Measurements from ENCODE around the gene CMIP.

CMIP gene

DNA sequence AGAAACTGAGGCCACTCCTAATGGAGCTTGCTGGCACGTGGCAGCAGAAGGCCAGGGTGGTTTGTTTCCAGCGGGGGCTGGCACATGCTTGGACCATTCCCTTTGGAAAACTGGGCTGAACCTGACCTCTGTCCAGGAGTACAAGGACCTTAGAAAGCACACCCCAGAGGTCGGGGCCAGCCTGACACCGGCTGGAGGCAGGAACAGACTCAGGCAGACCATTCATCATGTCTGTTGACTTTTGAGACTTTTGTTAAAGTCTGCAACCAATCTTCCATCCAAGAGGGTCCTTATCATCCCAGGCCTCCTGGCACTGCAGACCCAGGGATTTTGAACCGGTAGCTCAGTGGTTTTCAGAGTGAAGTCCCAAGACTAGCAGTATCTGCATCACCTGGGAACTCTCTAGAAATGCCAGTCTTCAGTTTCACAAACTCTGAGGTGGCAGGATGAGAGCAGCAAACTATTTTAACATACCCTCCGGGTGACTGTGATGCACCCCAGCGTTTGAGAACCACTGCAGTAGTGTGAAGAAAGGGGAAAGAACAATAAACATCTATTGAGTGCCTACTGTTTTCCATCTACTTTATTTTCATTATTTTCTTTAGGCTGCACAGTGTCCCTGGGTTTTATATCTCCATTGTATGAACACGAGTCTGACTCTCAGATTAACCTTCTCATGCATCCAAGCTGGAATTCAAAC, 189.2 kb downstream of the CMIP start:
- DNase-seq (ENCODE audit: low read depth) = no peak
- no peak overlapping the region for H3K4me3 ChIP-seq (replicated peaks; ENCODE audit: low read depth, low read length)

DNA sequence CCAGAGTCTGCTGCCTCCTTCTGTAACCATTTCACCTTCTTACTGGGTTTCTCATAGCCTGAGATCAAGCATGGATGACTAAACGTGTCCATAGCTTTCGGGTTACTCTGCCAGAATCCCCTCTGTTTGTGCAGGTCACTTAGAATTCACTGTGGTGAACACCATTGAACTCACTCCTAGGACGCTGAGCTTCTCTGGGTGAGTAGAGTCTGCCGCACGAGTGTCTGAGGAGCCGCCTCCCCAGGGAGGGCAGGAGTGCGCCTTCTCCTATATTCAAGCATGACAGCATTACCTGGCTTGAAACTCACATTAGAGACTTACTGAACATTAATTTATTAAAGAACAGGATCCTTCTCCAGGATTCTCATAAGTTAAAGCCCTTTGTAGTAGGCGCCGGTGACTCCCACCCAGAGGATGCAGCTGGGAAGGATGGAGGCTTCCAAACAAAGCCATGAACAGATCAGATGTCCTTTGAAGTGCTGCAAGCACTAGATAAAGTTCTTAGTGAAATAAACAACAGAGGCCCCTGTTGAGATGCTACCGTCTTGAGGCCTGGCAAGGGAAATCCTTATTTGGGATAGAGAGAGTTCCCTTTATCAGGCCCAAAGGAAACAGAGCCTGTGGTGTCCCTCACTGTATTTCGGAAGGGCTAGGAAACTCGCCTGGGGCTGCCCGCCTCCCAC, 189.9 kb downstream of the CMIP start:
- no peak overlapping the region for H3K4me3 ChIP-seq (replicated peaks; ENCODE audit: low read depth, low read length)
- DNase-seq (ENCODE audit: low read depth) = peak; percentile 33
- TF ChIP-seq, protein P1, sequence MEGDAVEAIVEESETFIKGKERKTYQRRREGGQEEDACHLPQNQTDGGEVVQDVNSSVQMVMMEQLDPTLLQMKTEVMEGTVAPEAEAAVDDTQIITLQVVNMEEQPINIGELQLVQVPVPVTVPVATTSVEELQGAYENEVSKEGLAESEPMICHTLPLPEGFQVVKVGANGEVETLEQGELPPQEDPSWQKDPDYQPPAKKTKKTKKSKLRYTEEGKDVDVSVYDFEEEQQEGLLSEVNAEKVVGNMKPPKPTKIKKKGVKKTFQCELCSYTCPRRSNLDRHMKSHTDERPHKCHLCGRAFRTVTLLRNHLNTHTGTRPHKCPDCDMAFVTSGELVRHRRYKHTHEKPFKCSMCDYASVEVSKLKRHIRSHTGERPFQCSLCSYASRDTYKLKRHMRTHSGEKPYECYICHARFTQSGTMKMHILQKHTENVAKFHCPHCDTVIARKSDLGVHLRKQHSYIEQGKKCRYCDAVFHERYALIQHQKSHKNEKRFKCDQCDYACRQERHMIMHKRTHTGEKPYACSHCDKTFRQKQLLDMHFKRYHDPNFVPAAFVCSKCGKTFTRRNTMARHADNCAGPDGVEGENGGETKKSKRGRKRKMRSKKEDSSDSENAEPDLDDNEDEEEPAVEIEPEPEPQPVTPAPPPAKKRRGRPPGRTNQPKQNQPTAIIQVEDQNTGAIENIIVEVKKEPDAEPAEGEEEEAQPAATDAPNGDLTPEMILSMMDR (IDR thresholded peaks at IDR 0.05; ENCODE audit: low read length, missing control alignments) = no peak

More for the DNA sequence above, 189.2 kb downstream of the CMIP start:
- TF ChIP-seq, protein P1 (IDR thresholded peaks at IDR 0.05; ENCODE audit: low read length, missing control alignments) = no peak

DNA sequence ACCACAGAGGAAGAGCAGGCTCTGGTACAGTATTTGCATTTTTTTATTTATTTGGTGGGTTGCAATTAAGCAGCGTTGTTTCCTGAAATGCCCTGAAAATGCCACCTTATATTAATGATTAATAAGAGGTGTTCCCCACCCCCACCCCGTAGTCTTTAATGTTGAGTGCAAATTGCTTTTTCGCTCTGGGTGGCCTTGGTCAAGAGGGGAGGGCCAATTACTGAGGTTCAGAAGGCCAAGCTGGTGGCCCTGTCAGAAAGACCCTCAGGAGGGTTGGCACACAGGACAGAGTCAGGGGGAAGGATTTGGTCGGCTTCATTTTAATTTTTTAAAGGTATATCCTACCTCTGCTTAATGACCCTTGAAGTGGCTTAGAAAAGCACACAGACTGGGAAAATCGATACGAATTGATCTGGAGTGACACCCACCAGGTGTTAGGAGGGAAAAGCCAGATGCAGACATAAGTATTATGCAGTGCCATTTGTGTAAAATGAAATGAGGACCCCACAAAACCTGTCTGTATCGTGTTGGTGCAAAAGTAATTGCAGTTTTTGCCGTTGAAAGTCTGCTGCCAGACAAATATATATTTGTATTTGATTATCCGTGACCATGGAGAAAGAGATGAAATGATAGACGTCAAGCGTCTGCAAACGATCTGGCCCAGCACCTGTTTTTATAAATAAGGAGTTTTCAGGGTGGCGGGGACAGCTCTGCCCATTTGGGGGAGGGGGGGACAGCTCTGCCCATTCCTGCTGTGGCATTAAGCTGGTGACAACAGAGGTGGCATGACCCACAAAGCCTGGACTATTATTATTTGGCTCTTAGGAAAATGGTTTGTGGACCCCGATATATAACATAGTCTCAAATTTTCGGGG, 190.7 kb downstream of the CMIP start:
- TF ChIP-seq, protein P1 (IDR thresholded peaks at IDR 0.05; ENCODE audit: low read length, missing control alignments) = no peak
- DNase-seq (ENCODE audit: low read depth) = no peak
- no peak overlapping the region for H3K4me3 ChIP-seq (replicated peaks; ENCODE audit: low read depth, low read length)

DNA sequence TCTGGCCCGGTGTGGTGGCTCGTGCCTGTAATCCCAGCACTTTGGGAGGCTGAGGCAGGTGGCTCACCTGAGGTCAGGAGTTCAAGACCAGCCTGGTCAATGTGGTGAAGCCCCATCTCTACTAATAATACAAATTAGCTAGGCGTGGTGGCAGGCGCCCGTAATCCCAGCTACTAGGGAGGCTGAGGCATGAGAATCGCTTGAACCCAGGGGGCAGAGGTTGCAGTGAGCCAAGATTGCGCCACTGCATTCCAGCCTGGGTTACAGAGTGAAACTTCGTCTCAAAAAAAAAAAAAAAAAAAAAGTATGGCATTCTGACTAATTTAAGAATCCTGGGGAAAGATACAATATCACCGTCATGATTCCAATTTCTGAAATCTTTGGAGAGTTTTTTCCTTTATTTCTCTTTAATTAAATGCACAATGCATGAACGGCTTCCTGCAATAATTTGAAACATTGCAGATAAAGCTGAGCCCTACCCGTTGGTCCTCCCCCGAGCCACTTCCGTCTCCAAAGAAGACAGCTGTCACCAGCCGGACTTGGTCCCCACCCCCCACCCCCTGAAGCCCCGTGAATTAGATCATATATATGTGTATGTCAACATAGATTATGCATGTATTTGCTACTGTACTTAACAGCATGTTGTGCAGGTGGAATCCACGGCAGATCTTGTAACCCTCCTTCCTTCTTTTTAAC, 191.8 kb downstream of the CMIP start:
- H3K4me3 ChIP-seq (replicated peaks; ENCODE audit: low read depth, low read length) = no peak overlapping the region
- DNase-seq (ENCODE audit: low read depth) = no peak
- TF ChIP-seq, protein P1 (IDR thresholded peaks at IDR 0.05; ENCODE audit: low read length, missing control alignments) = no peak

DNA sequence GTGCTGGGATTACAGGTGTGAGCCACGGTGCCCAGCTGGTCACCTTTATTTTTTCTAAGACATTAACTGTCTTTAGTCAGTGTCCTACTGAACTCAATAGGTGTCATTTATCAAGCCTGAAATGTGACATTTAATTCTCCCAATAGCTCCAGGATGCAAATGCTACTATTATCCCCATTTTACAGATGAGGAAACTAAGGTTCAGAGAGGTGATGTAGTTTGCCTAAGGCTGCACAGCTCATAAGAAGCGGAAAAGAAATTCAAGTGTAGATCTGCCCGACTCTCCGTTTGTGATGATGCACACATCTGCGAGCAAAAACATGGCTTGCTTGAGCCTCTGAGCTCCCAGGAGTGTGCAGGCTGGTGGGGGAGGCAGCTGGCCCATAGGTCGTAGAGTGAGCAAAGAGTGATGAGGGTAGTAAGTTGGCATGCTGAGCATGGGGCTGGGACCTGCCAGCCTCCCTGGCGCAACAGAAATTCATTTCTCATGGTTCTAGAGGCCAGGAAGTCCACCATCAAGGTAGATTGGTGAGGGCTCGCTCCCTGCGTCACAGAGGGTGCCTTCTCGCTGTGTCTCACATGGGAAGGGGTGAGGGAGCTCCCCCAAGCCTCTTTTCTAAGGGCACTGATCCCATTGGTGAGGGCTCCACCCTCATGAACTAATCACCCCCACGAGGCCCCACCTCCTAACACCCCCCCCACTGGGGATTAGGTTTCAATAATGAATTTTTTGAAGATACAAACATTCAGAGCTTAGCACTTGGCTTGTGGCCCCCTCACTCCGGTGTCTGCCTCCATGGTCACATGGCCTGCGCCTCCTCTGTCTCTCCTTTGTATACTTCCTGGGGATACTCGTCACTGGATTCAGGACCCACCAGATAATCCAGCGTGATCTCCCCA, 193.0 kb downstream of the CMIP start:
- no peak for DNase-seq (ENCODE audit: low read depth)
- H3K4me3 ChIP-seq (replicated peaks; ENCODE audit: low read depth, low read length) = no peak overlapping the region
- TF ChIP-seq, protein P1 (IDR thresholded peaks at IDR 0.05; ENCODE audit: low read length, missing control alignments) = no peak
